ENCODE measurements around the gene HNRNPR.
"Not testable (repeated sequence)": the region's sequence is repeated elsewhere in the genome, so short reads cannot be mapped to it uniquely, and the experiment has no call there.

The HNRNPR gene

DNA sequence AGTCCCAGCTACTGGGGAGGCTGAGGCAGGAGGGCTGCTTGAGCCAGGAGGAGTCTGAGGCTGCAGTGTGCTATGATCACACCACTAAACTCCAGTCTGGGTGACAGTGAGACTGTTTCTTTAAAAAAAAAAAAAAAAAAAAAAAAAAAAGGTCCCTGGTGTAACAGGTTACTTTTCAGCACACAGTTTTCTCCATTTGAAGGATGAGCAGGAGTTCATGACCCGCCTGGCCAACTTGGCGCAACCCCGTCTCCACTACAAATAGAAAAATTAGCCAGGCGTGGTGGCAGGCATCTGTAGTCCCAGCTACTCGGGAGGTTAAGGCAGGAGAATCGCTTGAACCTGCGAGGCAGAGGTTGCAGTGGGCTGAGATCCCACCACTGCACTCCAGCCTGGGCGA is 12.4 kb downstream of the HNRNPR start:
- DNase-seq (ENCODE audit: low read depth, low spot score), result no peak

DNA sequence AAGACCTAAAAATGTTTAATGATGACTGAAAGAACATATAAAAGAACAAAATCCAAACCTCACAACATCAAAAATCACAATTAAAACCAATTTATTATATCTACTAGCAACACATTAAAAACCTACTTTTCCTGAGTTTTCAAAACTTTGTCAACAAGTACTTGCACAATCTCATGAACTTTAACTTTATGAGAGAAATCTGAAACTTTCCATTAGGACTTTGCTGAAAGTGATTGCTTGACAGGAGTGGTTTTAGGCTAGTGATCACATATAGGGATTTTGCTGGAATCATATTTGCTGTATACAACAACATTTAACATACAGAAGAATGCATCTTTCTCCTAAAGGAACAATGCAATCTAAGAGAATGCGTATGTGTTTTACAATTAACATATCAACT is 13.2 kb downstream of the HNRNPR start:
- DNase-seq (ENCODE audit: low read depth, low spot score), result no peak

DNA sequence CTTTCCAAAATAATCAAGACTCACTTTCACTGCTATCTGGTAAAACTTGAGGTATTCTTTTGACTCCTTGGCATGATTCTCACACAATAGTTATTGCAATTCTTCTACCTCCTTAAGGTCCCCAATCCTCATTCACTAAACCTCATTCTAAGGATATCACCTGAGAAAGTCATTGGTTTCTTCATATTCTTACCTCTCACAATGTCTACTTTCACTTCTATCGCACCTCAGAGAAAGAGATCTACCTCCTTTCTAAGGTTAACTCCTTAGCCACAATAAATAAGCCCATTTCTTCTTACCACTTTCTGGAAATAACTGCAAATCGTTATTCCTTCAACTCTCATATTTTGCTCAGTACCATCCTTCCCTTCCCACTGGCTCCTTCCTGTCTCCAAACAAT is 18.7 kb downstream of the HNRNPR start:
- no peak for DNase-seq (ENCODE audit: low read depth, low spot score)

DNA sequence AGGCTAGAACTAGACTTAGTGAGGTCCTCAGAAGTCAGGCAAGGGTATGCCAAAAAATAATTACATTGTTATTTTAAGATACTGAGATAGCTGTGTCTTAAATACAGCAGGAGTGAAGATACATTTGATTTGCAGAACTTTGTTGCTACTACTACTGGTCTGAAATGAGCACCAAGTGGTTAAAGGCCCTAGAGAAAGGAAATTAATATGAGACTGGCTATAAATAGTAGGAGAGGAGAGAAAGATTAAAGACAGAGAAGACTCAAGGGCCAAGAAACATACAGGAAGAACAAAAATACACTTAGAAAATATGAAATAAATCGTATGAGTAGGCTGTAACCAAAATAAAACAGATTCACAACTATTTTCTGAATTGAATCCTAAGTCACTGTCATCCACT is 21.3 kb downstream of the HNRNPR start:
- no peak for DNase-seq (ENCODE audit: low read depth, low spot score)

DNA sequence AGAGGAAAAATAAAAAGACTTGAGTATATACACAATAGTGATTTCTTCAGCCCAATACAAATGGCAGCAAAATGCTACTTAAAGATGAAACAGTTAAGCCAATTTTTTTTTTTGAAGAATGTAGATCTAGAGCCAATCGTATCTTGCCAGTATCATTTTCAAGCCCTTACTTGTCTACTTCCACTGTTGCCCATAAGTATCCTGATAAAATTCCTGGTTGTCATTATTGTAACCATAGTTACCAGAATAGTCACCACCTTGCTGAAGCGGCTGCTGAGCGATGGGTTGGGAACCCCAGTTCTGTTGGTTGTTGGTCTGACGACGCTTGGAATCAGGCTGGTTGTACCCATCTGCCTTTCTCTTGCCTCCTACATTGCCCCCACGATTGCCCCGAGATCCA is 33.8 kb downstream of the HNRNPR start:
- not testable (repeated sequence) for DNase-seq (ENCODE audit: low read depth, low spot score)

DNA sequence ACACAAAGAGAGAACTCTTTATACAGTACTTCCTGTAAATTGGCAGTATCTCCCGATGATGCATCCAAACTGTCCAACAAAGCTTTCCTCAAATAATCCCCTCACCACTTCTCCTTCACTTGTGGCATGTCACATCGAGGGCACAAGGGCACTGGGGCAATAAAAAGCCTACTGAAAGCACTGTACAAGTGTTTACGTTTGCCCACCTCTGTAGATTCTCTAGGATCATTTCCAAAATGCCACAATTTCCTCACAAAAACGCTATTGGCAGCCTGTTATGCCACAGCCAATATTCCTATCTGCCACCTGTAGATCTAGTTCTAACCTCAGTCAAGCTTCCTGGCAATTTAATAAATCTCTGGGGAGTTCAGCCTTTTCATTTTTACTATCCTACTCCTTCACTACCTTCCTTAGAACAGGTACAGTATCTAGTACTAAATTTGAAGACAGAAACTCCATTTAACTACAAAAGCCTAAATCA is 39.9 kb downstream of the HNRNPR start:
- DNase-seq (ENCODE audit: low read depth, low spot score), result no peak

DNA sequence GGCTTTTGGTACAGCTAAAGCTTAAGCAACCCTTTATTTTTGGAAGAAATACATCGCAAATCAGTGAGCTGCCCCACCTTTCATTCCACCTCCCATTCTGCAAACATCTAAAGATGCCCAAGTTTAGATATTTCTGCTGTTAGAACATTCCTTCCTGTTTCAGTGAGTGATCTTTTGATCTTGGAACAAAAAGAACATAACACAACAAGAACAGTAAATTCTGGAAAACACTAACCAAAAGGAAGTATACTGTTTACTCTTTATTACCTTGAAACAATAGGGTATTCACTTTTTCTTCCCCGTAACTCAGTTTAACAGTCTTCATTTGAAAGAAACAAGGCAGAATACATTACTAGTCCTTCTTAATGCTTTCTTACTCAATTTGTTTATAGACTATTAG is 40.6 kb downstream of the HNRNPR start:
- no peak for DNase-seq (ENCODE audit: low read depth, low spot score)

DNA sequence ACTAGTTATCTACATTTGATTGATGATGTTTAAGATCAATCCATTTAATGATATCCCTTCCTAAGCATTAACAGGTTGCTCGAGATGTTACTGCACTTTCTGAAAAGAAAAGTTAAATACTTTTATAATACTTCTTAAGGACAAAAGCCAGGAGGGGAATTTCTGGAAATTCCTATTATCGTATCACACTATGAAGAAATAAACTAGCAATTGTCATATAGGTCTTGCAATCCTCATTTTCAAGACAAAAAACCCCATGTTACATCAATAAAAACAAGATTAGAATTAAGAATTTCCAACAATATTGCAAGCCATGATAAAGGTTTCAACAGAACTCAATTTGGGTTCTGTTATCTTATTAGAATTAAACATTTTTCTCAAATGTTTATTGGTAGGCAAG is 47.2 kb downstream of the HNRNPR start:
- DNase-seq (ENCODE audit: low read depth, low spot score), result no peak

DNA sequence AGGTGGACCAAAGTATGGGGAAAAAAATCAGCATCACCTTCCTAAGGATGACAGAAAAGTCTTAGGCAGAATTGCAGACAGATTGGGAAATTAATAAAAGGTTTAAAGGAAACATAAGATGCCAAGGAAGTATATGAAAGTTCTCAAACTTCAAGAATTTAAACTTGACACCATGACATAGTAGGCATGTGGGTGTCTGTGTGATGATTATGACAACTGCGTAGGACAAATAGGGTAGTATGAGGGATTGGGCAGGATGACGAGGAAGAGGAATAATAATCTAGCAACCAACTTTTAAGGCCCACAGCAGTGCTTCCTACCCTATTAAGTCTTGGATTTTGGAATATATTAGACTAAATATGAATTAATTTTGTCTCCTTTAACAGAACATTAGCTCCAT is 52.4 kb downstream of the HNRNPR start:
- DNase-seq (ENCODE audit: low read depth, low spot score), result no peak

DNA sequence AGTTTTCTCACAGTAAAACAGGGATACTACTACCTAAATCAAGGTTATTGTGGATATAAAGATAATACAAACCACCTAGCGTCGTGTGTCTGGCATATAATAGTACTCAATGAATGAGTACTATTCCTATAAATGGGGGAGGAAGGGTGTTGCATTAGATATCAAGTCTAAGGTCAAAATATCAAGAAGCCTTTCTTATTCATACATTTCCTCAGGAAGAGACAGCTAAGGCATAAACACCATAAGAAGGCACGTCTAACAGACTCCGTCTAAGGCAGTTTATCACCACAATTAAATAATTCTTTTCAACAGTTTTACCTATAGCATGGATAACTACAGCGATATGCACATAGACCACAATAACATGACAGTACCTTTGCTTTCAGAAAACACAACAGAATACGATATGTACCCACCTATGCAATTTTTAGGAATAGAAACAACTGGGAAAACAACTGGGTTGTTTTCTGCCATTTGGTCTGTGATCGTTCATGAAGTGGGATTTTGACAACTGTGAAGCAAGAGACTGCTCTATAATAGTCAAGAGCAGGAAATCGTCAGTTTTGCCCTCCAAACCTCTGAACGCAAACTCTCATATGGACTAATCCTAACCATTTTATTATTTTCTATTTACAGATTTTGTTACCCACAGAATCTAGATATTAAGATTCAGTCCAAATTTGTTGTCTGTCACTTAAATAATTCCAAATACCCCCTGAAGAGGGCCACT is 53.1 kb downstream of the HNRNPR start:
- DNase-seq (ENCODE audit: low read depth, low spot score), result no peak

DNA sequence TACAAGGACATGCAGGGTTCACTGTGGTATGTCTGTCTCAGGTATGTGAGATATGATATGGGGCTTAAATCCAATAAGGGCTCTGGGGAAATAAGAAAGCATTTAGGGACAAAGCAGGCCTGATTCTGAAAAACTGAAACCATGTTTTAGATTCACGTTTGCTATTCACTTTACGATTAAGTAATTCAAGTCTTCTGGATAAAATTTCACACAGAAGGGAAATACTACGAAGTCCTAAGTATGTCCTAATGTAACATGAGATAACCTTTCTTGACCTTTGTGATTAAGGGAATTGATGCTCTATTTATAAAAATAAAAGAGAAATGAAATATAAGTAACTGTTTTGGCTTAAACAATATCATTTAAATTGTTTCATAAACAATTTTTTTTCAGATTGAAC is 55.4 kb downstream of the HNRNPR start:
- DNase-seq (ENCODE audit: low read depth, low spot score), result no peak

DNA sequence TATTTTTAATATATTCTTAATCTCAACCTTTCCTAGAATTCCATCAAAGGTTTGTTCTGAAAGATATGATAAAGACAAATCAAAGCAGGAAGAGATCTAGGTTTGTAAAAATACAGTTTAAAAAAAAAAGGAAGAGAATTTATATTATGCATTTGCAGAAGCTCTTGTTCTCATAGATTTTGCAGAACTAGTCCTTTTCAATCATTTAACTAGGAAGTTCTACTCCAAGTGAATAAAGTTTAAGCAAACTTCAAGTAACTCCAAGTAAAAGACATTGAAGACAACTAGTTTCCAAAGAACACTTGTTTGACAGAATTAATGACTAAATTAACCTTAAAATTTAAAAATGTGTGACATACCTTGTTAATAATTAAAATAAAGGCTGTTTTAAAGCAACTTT is 55.9 kb downstream of the HNRNPR start:
- DNase-seq (ENCODE audit: low read depth, low spot score), result no peak

DNA sequence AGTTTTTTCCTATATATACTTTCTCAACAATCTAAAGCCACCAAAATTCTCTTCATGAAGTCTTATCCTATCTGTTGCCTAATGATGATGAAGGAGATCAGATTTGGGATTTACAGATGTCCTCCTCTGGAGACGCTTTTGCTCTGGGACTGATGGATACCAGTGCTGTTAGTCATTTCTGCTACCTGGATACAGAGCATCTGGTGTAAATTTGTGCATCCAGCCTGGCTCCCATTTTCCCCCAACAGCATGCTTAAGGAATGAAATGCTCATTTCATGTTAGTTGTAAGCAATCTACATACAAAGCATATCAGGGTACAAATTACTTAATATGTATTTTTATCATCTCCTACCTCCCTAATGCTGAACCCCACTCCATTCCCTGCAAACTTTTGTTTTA is 57.7 kb downstream of the HNRNPR start:
- DNase-seq (ENCODE audit: low read depth, low spot score), result no peak

DNA sequence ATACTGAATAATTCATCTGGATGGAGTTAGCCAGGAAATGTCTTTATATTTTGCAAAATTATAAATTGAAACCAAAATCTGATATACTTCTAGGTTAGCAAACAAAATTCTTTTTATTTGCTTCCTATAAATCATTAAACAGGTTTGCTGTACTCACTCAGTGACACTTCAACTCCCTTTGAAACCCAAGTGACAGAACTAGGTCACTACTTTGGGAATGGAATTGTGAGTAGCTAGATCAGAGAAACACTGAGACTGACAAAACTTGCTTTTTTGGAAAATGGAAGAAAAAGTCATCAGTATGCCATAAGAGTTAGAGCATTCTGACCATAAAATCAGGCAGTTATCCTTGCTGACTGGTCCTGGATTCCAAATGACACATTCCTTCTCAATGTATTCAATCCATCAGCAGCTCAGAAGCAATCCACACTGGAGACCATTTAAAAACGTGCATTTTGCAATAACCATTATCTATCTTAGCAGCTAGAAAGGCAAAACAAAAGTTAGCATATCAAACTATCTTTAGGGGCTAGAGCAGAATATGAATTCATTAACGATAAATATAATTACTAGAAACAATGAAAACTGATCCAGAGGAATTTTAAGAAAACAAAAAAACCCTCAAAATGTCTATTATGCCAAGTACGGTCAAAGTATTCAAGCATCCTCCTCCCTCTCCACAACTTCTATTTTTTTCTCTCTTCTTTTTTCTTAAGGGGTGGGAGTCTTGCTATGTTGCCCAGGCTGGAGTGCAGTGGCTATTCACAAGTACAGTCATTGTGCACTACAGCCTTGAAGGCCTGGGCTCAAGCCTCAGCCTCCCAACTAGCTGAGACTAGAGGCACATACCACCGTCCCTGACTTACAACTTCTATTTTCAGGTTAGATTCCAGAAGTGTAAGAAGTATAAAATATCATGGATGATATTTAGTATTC is 60.1 kb downstream of the HNRNPR start:
- no peak for DNase-seq (ENCODE audit: low read depth, low spot score)

DNA sequence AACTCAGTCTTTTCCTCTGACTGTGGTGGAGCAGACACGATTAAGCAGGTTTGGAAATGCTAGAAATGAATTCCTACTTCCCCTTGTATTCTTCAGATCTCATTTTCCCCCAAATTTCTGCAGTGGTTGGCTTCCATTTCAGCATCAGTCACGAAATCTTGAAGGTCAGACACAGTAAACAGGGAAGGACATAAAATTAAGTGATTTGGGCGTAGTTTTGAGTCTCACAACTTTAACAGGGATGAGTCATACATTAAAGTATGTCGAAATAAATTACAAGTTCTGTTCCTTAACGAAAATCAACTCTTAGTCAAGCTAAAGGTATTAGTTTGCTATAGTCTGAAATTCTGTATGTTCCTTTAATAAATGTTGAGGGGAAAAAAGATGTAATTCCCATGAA is 61.1 kb downstream of the HNRNPR start:
- DNase-seq (ENCODE audit: low read depth, low spot score), result no peak

DNA sequence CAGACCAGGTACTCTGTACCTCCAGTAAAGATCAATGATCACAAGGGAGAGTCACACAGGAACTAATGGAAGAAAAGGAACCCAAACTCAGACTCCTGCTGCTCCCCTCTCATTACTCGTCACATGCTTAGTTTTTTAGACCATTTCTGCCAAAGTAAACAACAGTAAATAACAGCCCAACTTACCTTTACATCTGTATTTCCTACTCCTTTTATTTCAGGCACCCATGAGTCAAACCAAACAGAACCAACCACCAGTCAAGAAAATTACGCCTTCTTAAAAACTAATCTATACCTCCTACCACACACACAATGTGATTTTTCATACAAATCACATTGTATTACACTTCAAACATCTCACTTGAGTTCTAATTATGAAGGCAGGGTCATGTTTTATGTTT is 65.4 kb downstream of the HNRNPR start:
- DNase-seq (ENCODE audit: low read depth, low spot score), result no peak

DNA sequence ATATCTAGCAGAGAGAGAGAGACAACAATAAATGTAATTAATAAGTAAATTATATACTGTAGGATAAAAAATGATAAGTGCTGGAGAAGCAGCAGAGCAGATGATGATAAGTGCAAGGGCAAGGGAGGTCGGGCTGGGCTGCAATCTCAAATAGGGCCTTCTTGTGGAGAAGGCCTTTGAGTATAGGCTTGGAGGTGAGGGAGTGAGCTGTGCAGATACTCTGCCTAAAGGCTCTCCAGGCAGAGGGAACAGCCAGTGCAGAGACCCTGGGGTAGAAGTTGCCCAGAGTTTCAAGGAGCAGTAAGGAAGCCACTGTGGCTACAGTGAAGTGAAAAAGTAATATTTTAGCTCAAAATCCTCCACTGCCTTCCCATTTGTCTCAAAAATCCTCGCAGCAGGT is 67.6 kb downstream of the HNRNPR start:
- DNase-seq (ENCODE audit: low read depth, low spot score), result no peak

DNA sequence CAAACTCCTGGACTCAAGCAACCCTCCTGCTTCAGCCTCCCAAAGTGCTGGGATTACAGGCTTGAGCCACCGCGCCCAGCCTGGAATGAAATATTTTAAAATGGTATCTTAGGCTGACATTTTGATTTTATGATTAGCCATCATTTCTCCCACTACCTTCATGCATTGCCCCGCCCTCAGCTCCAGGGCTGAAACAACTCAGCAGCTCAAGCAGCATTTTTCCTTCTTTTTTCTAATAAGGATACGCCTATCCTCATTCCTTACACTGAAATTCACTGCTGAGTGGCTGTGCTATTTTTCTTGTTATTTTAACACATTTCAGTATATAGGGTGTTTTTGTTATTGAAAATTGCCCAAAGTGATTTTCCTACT is 70.0 kb downstream of the HNRNPR start:
- DNase-seq (ENCODE audit: low read depth, low spot score), result no peak

DNA sequence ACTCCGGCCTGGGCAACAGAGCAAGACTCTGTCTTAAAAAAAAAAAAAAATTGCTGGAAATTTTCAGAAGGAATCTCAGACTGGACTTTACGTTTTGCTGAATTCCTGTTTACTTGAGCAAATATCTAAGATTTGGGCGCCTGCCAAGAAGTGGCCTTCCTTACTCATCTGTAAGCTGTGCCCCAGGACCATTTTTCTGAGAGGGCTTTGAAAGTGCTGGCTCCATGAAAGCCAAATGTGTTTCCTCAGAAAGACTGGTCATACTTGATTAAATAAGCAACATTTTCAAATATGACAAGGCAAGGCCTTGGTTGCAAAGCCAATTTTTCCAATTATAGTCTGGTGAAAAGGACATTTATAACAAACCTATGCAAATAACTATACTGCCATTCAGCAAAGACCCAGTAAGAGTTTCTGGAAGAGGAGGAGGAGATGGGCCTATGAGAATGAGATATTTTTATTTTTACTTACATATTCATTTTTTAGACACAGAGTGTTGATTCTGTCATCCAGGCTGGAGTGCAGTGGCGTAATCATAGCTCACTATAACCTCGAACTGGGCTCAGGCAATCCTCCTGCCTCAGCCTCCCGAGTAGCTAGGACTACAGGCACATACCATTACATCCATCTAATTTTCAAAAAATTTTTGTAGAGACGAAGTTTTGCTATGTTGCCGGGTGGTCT is 70.5 kb downstream of the HNRNPR start:
- DNase-seq (ENCODE audit: low read depth, low spot score), result no peak

DNA sequence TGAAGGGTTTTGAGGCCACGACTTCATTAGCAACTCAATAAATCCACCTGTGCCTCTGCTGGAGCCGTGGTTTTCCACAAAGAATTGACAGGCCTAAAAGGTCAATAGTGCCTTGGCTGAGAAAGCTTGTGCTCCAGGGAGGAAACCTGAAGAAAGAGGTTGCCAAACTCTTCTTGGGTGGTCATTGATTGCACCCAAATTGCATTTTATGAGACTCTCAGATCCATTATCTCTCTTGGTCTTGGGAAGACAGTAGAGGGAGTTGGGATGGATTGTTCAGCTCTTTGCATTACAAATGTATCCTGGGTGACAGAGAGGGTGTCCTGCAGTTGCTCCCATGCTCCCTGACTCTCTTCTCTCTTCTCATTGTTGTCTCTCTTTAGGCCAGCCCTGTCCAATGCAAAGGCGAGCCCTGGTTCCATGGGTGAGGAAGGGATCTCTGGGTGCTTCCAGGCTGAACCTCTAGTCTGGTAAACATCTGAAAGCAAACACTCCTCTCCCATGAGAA is 80.7 kb downstream of the HNRNPR start:
- no peak for DNase-seq (ENCODE audit: low read depth, low spot score)

DNA sequence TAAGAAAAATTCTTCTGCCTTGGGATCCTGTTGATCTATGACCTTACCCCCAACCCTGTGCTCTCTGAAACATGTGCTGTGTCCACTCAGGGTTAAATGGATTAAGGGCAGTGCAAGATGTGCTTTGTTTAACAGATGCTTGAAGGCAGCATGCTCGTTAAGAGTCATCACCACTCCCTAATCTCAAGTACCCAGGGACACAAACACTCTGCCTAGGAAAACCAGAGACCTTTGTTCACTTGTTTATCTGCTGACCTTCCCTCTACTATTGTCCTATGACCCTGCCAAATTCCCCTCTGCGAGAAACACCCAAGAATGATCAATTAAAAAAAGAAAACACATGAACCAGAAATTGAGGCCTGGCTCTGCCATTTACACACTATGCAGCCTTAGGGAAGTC is 86.0 kb downstream of the HNRNPR start:
- DNase-seq (ENCODE audit: low read depth, low spot score), result not testable (repeated sequence)

DNA sequence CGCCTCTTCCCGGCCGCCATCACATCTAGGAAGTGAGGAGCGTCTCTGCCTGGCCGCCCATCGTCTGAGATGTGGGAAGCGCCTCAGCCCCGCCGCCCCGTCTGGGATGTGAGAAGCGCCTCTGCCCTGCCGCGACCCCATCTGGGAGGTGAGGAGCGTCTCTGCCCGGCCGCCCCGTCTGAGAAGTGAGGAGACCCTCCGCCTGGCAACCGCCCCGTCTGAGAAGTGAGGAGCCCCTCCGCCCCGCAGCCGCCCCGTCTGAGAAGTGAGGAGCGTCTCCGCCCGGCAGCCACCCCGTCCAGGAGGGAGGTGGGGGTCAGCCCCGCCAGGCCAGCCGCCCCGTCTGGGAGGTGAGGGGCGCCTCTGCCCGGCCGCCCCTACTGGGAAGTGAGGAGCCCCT is 86.7 kb downstream of the HNRNPR start:
- not testable (repeated sequence) for DNase-seq (ENCODE audit: low read depth, low spot score)

Measured in activated naive CD8-positive, alpha-beta T cell treated with anti-CD3 and anti-CD28 coated beads, Interleukin-2, amount 50 U/mL, for 16 hours (primary cell).